GM12873 (cell line): ENCODE results near the gene PRM3.

Source experiments
- CTCF ChIP-seq: IDR thresholded peaks from 2 replicates; pipeline ENCODE4 v1.5.1; 2012; ENCODE audit warnings: low read depth, mild to moderate bottlenecking, moderate library complexity, low read length, control low read depth; ENCODE audit not compliant: insufficient read depth; ENCODE audit errors: missing control alignments

The PRM3 gene

GRCh38 chr16:11258553-11259492 is 14.6 kb downstream of the PRM3 start:
- TF ChIP-seq CTCF = no peak

GRCh38 chr16:11257131-11257938 is 16.1 kb downstream of the PRM3 start:
- peak; percentile 77 for TF ChIP-seq CTCF

- no peak for TF ChIP-seq CTCF
Measured at GRCh38 chr16:11256661-11257130, 16.7 kb downstream of the PRM3 start.

GRCh38 chr16:11255737-11256660 is 17.4 kb downstream of the PRM3 start, which contains the start of gene SOCS1:
TSS of gene SOCS1 (minus strand) at chr16:11256204. CDS start at chr16:11255478, 726 bp downstream.
- TF ChIP-seq CTCF = peak; percentile 77

- TF ChIP-seq CTCF = peak; percentile 46
Measured at GRCh38 chr16:11254913-11255736, 18.3 kb downstream of the PRM3 start.

GRCh38 chr16:11253995-11254912 is 19.2 kb downstream of the PRM3 start:
- TF ChIP-seq CTCF = no peak
